Thyroid gland (tissue), 4 donors: ENCODE results near the gene TAS2R41. TPM values are rescaled to one million over a fixed set of nuclear protein-coding genes. Genes with fewer than 3 reads are reported as not detected.

Experiments used
- DNase-seq, 2 donors: peaks; one replicate each; pipeline ENCODE4 v3.0.0-alpha.2; 2019
- H3K27ac ChIP-seq, 3 donors: fragments of 200-600 bp; sonication (generic); 1 replicate in 2 of 3; 2 replicates in 1 of 3; pipeline ENCODE4 v1.5.1; 2016 to 2019; ENCODE audit warnings: mild to moderate bottlenecking in 1 of 3, moderate library complexity in 1 of 3
- H3K27me3 ChIP-seq: fragments of 200-600 bp; sonication (generic); one replicate; pipeline ENCODE4 v1.5.1; 2019
- H3K36me3 ChIP-seq, 2 donors: fragments of 200-600 bp; sonication (generic); one replicate each; pipeline ENCODE4 v1.5.1; 2016 to 2019
- H3K4me1 ChIP-seq, 2 donors: fragments of 200-600 bp; sonication (generic); one replicate each; pipeline ENCODE4 v1.5.1; 2017 to 2019
- H3K4me3 ChIP-seq, 3 donors: fragments of 200-600 bp; sonication (generic); replicated peaks in 1 of 3; 1 replicate in 2 of 3; 2 replicates in 1 of 3; pipeline ENCODE4 v1.5.1; 2016; ENCODE audit warnings: mild to moderate bottlenecking in 1 of 3
- H3K9me3 ChIP-seq: fragments of 200-600 bp; sonication (generic); one replicate; pipeline ENCODE4 v1.5.1; 2017
- POLR2A ChIP-seq, 2 donors: fragments of 450-650 bp; IDR thresholded peaks; one replicate each; pipeline ENCODE4 v1.6.1; 2017; ENCODE audit warnings: antibody characterized with exemption in 2 of 2, mild to moderate bottlenecking in 2 of 2, moderate library complexity in 1 of 2
- WGBS, 2 donors: methylation state at CpG; one replicate each; pipeline ENCODE4 v1.1.5; 2017; 5-methylcytosine and 5-hydroxymethylcytosine counted together
- intact Hi-C: fragments of 100-400 bp; cut with DNase I; formaldehyde crosslinking; loops from one replicate; pipeline ENCODE4 v1.15.1; 2023
- total RNA-seq, 4 donors: library from RNA; depleted of rRNA; stranded (reverse); fragments of >200 nt; gene quantifications; one replicate each; pipeline ENCODE4 v1.2.3, GENCODE V29; 2016
- TF ChIP-seq, protein P1 (sequence below), 6 experiments: fragments of 200-600 bp in 3 of 6; fragments of 450-650 bp in 3 of 6; sonication (generic) in 3 of 6; IDR thresholded peaks; one replicate each; pipeline ENCODE4 v1.5.1; 2016 to 2019; ENCODE audit warnings: antibody characterized with exemption in 6 of 6, mild to moderate bottlenecking in 2 of 6, inconsistent platforms in 1 of 6, moderate library complexity in 1 of 6

TAS2R41 gene
- total RNA-seq, 4 donors from 2014 or later: not detected

GRCh38 chr7:143490717-143491306 is 13.1 kb downstream of the TAS2R41 start:
- no peaks in the 10 kb centered on the region for H3K9me3 ChIP-seq
- no peak overlapping the region for H3K4me3 ChIP-seq
- WGBS, 2 donors: 92 to 94% methylated on average over 1 of the region's 1 CpG
- DNase-seq: peak; percentile 27 to 33
- no peaks in the 10 kb centered on the region for H3K36me3 ChIP-seq
- TF ChIP-seq, protein P1, sequence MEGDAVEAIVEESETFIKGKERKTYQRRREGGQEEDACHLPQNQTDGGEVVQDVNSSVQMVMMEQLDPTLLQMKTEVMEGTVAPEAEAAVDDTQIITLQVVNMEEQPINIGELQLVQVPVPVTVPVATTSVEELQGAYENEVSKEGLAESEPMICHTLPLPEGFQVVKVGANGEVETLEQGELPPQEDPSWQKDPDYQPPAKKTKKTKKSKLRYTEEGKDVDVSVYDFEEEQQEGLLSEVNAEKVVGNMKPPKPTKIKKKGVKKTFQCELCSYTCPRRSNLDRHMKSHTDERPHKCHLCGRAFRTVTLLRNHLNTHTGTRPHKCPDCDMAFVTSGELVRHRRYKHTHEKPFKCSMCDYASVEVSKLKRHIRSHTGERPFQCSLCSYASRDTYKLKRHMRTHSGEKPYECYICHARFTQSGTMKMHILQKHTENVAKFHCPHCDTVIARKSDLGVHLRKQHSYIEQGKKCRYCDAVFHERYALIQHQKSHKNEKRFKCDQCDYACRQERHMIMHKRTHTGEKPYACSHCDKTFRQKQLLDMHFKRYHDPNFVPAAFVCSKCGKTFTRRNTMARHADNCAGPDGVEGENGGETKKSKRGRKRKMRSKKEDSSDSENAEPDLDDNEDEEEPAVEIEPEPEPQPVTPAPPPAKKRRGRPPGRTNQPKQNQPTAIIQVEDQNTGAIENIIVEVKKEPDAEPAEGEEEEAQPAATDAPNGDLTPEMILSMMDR (IDR thresholded peaks at IDR 0.05): peak in 4 of 6 experiments; percentile 11 to 55 (median 46)
- TF ChIP-seq POLR2A (IDR thresholded peaks at IDR 0.05): no peak
- no peak overlapping the region for H3K27ac ChIP-seq
- H3K4me1 ChIP-seq: peaks cover 5 to 11% of the 10 kb centered on the region in 2 donors
- intact Hi-C loops: no loop called here
- H3K27me3 ChIP-seq: no peaks in the 10 kb centered on the region

DNA sequence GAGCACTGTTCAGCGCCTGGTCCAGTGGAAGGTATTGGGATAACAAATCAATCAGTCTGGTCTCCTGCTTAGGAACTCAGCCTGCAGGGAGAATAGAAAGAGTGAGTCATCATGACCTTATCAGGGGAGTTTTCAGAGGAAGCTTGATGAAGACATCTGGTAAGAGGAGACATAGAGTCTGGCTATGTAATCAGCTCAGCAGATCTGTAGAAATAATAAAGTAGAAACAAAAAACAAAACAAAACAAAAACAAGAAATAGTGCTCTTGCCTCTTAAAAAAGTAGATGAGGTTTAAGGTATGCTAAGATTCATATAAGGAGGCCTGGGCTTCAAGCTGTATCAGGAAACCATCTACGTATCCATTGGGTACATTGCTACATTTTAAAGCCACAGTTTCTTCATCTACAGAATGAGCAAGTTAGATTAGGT is 14.4 kb downstream of the TAS2R41 start:
- Histone ChIP-seq H3K27me3 (no peaks in the 10 kb centered on the region), H3K27ac (no peak overlapping the region), H3K9me3 (no peaks in the 10 kb centered on the region), H3K36me3 (no peaks in the 10 kb centered on the region), H3K4me3 (no peak overlapping the region), H3K4me1 (peaks cover 5 to 8% of the 10 kb centered on the region in 2 donors)
- no peak for DNase-seq
- TF ChIP-seq POLR2A (IDR thresholded peaks at IDR 0.05): no peak
- TF ChIP-seq, protein P1 (IDR thresholded peaks at IDR 0.05): no peak
- intact Hi-C loops: no loop called here
- WGBS, 2 donors: 85 to 94% methylated on average over 2 of the region's 2 CpGs

DNA sequence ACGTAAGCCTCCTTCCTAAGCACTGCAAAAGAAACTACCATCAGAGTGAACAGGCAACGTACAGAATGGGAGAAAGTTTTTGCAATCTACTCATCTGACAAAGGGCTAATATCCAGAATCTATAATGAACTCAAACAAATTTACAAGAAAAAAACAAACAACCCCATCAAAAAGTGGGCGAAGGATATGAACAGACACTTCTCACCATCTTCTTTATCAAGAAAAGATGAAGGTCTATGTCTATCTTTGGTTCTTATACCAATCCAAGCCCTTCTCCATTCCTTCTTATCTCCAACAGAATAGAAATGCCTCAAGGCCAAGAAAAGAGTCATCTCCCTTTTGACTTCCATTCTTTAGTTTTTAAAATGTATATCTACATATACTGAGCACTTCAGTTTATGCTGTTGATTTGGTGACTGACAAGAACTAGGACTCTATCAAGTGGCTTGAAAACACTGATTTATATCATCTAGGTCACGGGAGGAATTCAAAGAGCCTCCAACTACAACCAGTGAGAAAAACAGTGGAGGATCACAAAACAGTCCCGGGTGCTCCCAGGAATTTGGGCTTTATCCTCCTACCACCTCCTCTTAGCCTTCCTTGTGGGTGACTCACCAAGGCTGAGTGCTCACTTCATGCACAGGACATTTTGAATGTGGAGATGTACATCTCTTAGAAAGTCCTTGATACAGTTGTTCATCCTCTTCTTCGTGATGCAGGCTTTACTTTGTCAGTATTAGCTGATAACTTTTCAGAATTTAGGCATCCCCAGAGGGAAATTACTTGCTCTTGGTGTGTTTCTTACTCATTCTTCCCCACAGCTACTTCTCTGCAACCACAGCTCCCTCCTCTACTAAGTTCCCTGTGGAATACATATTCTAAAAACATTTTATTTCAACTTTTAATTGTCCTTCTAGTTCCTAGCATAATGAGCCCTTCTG is 15.4 kb downstream of the TAS2R41 start:
- intact Hi-C loops: no loop called here
- H3K27me3 ChIP-seq: no peaks in the 10 kb centered on the region
- H3K36me3 ChIP-seq: no peaks in the 10 kb centered on the region
- no peak overlapping the region for H3K4me3 ChIP-seq
- TF ChIP-seq, protein P1 (IDR thresholded peaks at IDR 0.05): no peak
- TF ChIP-seq POLR2A (IDR thresholded peaks at IDR 0.05): no peak
- 76 to 81% methylated on average over 6 of the region's 6 CpGs for WGBS, 2 donors
- no peak overlapping the region for H3K27ac ChIP-seq
- H3K9me3 ChIP-seq: no peaks in the 10 kb centered on the region
- H3K4me1 ChIP-seq: no peaks in the 10 kb centered on the region
- no peak for DNase-seq

DNA sequence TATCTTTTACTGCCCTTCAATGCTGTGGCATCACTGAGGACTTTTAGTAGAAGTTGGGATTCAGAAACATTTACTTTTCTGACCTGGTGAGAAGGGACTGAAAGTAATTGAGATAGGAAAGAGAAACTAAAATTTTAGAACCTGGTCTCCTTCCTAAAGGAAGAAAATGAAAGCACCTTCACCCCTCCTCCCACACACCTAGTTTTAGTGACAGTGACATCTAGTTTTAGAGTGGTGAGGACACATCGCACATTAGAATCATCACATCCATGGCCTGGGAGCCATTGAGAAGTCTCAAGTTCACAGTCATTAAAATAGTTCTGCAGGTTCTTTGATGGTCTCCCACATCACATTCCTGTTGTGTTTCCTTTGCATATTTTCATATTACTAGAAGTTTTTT is 16.1 kb downstream of the TAS2R41 start:
- intact Hi-C loops: no loop called here
- Histone ChIP-seq H3K4me3 (no peak overlapping the region), H3K36me3 (no peaks in the 10 kb centered on the region), H3K27ac (no peak overlapping the region), H3K27me3 (no peaks in the 10 kb centered on the region), H3K9me3 (no peaks in the 10 kb centered on the region), H3K4me1 (no peaks in the 10 kb centered on the region)
- WGBS, 2 donors: 93 to 94% methylated on average over 1 of the region's 1 CpG
- TF ChIP-seq, protein P1 (IDR thresholded peaks at IDR 0.05): no peak
- no peak for TF ChIP-seq POLR2A (IDR thresholded peaks at IDR 0.05)
- no peak for DNase-seq

DNA sequence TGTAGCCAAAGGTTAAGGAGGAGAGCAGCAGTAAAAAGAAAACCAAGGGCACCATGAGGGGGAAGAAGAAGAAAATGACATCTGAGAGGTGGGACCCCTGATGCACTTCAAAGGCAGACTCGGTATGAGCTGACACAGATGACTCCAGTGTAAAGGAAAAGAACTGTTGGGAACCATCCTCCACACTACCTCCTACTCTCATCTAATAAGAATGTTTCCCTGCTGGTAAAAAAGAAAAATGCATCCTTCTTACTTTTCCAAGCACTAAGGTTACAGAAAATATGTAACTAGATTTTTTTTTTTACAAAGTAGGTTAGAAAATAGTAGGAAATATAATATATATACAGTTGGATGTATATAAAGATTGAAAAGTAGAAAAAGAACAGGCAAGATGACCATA is 16.9 kb downstream of the TAS2R41 start:
- H3K27ac ChIP-seq: no peak overlapping the region
- peaks cover 0 to 3% of the 10 kb centered on the region in 2 donors for H3K4me1 ChIP-seq
- no peaks in the 10 kb centered on the region for H3K9me3 ChIP-seq
- DNase-seq: no peak
- intact Hi-C loops: no loop called here
- H3K36me3 ChIP-seq: no peaks in the 10 kb centered on the region
- H3K27me3 ChIP-seq: no peaks in the 10 kb centered on the region
- TF ChIP-seq POLR2A (IDR thresholded peaks at IDR 0.05): no peak
- TF ChIP-seq, protein P1 (IDR thresholded peaks at IDR 0.05): peak in 1 of 6 experiments; percentile 10
- H3K4me3 ChIP-seq: no peak overlapping the region
- 76 to 80% methylated on average over 1 of the region's 1 CpG for WGBS, 2 donors
